ENCODE data around the gene LBHD2. TPM values are rescaled to one million over a fixed set of nuclear protein-coding genes. Genes with fewer than 3 reads are reported as not detected.

LBHD2 gene
- total and polyA plus RNA-seq, 2 of the 13 experiments (the other 11 are each of a cell fraction or from before 2014, with no cell fraction given): 0.67 to 1.00 TPM

DNA sequence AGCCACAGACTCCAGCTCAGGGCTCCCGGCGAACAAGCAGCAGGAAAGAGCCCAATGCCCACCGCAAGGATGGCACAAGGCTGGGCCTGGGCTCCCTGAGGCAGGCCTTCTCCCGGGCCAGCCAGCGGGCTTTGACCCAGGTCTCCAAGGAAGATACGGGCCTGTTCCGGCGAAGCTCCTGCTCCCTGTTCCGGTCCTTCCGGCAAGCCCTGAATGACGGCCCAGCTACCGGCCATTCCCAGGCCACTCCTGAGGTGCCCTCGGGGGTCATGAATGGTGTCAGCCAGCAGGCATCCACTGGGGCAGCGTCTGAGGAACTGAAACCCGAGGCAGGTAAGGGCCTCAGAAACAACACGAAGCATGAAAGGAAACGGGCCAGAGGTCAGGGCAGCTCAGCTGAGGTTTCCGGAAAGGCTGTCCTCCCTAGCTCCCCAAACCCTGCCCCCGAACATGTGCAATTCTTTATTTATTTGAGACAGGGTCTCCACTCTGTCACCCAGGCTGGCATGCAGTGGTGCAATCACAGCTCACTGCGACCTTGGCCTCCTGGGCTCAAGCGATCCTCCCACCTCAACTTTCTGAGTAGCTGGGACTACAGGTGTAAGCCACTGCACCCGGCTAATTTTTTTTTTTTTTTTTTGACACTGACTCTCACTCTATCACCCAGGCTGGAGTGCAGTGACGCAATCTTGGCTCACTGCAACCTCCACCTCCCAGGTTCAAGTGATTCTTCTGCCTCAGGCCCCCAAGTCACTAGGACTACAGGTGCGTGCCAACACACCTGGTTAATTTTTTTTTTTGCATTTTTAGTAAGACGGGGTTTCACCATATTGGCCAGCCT lies 16.5 kb downstream of the LBHD2 start (continued):
- TF ChIP-seq, protein P1, sequence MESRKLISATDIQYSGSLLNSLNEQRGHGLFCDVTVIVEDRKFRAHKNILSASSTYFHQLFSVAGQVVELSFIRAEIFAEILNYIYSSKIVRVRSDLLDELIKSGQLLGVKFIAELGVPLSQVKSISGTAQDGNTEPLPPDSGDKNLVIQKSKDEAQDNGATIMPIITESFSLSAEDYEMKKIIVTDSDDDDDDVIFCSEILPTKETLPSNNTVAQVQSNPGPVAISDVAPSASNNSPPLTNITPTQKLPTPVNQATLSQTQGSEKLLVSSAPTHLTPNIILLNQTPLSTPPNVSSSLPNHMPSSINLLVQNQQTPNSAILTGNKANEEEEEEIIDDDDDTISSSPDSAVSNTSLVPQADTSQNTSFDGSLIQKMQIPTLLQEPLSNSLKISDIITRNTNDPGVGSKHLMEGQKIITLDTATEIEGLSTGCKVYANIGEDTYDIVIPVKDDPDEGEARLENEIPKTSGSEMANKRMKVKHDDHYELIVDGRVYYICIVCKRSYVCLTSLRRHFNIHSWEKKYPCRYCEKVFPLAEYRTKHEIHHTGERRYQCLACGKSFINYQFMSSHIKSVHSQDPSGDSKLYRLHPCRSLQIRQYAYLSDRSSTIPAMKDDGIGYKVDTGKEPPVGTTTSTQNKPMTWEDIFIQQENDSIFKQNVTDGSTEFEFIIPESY (CRISPR knock-in tag; IDR thresholded peaks at IDR 0.05): peak; percentile 62
- TF ChIP-seq, protein P2, sequence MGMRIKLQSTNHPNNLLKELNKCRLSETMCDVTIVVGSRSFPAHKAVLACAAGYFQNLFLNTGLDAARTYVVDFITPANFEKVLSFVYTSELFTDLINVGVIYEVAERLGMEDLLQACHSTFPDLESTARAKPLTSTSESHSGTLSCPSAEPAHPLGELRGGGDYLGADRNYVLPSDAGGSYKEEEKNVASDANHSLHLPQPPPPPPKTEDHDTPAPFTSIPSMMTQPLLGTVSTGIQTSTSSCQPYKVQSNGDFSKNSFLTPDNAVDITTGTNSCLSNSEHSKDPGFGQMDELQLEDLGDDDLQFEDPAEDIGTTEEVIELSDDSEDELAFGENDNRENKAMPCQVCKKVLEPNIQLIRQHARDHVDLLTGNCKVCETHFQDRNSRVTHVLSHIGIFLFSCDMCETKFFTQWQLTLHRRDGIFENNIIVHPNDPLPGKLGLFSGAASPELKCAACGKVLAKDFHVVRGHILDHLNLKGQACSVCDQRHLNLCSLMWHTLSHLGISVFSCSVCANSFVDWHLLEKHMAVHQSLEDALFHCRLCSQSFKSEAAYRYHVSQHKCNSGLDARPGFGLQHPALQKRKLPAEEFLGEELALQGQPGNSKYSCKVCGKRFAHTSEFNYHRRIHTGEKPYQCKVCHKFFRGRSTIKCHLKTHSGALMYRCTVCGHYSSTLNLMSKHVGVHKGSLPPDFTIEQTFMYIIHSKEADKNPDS (CRISPR knock-in tag; IDR thresholded peaks at IDR 0.05): no peak
- TF ChIP-seq PLSCR1 (CRISPR knock-in tag; IDR thresholded peaks at IDR 0.05; ENCODE audit: borderline replicate concordance) (no peak), RORA (CRISPR knock-in tag; IDR thresholded peaks at IDR 0.05) (no peak), ZNF354B (CRISPR knock-in tag; IDR thresholded peaks at IDR 0.05) (no peak), AGO1 (IDR thresholded peaks at IDR 0.05; ENCODE audit: low read depth, low read length, poor library complexity, severe bottlenecking) (no peak), ZNF235 (CRISPR knock-in tag; IDR thresholded peaks at IDR 0.05; ENCODE audit: borderline replicate concordance) (no peak), STAT5B (CRISPR knock-in tag; IDR thresholded peaks at IDR 0.05) (no peak; the same call in 1 of the 2 replicates), TCF12 (IDR thresholded peaks at IDR 0.05) (no peak), TCF12 (CRISPR knock-in tag; IDR thresholded peaks at IDR 0.05) (peak; percentile 78; the same call in 1 of the 2 replicates), ZNF776 (CRISPR knock-in tag; IDR thresholded peaks at IDR 0.05) (no peak), RFXAP (CRISPR knock-in tag; IDR thresholded peaks at IDR 0.05; ENCODE audit: borderline replicate concordance) (peak; percentile 87; the same call in 1 of the 2 replicates), DMAP1 (CRISPR knock-in tag; IDR thresholded peaks at IDR 0.05) (no peak; the same call in 1 of the 2 replicates), ZNF841 (CRISPR knock-in tag; IDR thresholded peaks at IDR 0.05; ENCODE audit: borderline replicate concordance) (no peak), PHB2 (IDR thresholded peaks at IDR 0.05; ENCODE audit: partially characterized antibody) (no peak)
- TF ChIP-seq, protein P3, sequence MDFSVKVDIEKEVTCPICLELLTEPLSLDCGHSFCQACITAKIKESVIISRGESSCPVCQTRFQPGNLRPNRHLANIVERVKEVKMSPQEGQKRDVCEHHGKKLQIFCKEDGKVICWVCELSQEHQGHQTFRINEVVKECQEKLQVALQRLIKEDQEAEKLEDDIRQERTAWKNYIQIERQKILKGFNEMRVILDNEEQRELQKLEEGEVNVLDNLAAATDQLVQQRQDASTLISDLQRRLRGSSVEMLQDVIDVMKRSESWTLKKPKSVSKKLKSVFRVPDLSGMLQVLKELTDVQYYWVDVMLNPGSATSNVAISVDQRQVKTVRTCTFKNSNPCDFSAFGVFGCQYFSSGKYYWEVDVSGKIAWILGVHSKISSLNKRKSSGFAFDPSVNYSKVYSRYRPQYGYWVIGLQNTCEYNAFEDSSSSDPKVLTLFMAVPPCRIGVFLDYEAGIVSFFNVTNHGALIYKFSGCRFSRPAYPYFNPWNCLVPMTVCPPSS (IDR thresholded peaks at IDR 0.05): no peak
- TF ChIP-seq, protein P4, sequence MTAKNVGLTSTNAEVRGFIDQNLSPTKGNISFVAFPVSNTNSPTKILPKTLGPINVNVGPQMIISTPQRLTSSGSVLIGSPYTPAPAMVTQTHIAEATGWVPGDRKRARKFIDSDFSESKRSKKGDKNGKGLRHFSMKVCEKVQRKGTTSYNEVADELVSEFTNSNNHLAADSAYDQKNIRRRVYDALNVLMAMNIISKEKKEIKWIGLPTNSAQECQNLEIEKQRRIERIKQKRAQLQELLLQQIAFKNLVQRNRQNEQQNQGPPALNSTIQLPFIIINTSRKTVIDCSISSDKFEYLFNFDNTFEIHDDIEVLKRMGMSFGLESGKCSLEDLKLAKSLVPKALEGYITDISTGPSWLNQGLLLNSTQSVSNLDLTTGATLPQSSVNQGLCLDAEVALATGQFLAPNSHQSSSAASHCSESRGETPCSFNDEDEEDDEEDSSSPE (CRISPR knock-in tag; IDR thresholded peaks at IDR 0.05): peak; percentile 53; the same call in 1 of the 2 replicates
- TF ChIP-seq, protein P5, sequence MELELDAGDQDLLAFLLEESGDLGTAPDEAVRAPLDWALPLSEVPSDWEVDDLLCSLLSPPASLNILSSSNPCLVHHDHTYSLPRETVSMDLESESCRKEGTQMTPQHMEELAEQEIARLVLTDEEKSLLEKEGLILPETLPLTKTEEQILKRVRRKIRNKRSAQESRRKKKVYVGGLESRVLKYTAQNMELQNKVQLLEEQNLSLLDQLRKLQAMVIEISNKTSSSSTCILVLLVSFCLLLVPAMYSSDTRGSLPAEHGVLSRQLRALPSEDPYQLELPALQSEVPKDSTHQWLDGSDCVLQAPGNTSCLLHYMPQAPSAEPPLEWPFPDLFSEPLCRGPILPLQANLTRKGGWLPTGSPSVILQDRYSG (CRISPR knock-in tag; IDR thresholded peaks at IDR 0.05): no peak
- TF ChIP-seq, protein P6, sequence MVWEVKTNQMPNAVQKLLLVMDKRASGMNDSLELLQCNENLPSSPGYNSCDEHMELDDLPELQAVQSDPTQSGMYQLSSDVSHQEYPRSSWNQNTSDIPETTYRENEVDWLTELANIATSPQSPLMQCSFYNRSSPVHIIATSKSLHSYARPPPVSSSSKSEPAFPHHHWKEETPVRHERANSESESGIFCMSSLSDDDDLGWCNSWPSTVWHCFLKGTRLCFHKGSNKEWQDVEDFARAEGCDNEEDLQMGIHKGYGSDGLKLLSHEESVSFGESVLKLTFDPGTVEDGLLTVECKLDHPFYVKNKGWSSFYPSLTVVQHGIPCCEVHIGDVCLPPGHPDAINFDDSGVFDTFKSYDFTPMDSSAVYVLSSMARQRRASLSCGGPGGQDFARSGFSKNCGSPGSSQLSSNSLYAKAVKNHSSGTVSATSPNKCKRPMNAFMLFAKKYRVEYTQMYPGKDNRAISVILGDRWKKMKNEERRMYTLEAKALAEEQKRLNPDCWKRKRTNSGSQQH (CRISPR knock-in tag; IDR thresholded peaks at IDR 0.05; ENCODE audit: low read depth): peak; percentile 90; the same call in 1 of the 2 replicates
